HG02870 (cell line): ENCODE measurements around the gene MTA3.
"Not testable (repeated sequence)": the region's sequence is repeated elsewhere in the genome, so short reads cannot be mapped to it uniquely, and the experiment has no call there.

Source experiments
- ATAC-seq: cut with Tn5 transposase; IDR thresholded peaks from one replicate; pipeline ENCODE4 v1.9.1; 2021; ENCODE audit warnings: mild to moderate bottlenecking, moderate library complexity; ENCODE audit not compliant: unreplicated experiment

The MTA3 gene

DNA sequence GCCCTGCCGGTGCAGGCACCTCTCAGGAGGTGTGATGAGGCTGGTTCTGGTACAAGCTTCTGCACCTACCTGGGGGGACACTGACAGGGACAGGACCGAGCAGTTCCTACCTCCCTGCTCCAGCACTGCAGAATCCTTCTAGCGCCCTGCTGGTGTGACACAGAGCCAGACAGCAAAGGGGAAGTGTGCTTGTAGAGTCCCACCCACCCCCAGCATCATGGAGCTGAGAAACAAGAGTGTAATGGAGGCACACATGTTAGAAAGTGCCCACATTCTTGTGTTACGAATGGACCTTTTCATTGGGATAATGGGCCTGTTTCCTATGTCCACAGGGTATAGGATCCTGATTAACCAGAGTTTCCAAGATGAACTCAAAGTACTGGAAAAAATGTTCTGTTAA lies 157.2 kb downstream of the MTA3 start:
- ATAC-seq: no peak

GRCh38 chr2:42726680-42727079 lies 158.2 kb downstream of the MTA3 start:
- no peak for ATAC-seq

GRCh38 chr2:42731316-42731715 lies 162.9 kb downstream of the MTA3 start:
- not testable (repeated sequence) for ATAC-seq

DNA sequence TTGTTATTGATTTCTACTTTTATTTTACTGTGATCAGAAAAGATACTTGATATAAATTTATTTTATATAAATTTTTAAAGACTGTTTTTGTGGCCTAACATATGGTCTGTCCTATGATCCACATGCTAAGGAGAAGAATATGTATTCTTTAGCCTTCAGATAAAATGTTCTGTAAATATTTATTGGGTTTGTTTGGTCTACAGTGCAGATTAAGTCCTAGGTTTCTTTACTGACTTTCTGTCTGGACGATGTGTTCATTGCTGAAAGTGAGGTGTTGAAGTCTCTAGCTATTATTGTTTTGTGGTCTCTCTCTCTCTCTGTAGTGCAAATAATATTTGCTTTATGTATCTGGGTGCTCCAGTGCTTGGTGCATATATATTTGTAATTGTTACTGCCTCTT lies 165.4 kb downstream of the MTA3 start:
- ATAC-seq: no peak

DNA sequence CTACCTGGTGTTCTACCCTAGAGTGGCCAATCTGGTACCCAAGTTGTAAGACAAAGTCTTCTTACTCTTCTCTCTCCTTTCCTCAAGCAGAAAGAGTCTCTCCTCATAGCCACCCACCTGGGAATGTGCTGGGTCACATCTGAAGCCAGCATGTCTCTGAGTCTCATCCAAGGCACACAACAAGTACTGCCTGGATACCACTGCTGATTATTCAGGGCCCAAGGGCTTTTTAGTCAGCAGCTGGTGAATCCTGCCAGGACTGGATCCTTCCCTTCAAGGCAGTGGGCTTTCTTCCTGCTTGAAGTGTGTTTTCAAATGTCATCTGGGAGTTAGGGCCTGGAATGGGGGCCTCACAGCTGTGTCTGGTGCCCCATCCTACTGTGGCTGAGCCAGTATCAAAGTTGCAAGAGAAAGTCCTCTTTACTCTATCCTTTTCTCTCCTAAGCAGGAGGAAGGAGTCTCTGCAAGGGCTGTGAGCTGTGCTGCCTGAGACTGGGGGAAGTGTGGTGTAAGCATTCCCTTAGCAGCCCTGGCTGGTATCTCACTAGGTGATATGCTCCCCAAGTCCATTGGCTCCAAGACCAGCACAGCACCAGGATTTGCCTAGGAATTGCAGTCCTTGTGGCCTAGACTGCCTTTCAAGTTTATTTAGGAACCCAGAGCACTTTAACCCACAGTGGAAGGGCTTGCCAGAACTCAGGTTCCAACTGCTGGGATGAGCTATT lies 168.3 kb downstream of the MTA3 start:
- ATAC-seq: no peak

DNA sequence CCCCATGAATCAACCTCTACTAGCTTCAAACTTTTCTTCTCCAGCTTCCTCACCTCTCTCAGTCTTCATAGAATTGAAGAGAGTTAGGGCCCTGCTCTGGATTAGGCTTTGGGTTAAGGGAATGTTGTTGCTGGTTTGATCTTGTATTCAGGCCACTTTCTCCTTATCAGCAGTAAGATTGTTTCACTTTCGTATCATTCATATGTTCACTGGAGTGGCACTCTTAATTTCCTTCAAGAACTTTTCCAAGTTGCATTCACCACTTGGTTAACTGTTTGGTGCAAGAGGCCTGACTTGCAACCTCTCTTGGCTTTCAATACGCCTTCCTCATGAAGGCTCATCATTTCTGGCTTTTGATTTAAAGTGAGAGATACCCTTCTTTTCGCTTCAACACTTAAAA lies 172.7 kb downstream of the MTA3 start:
- no peak for ATAC-seq

DNA sequence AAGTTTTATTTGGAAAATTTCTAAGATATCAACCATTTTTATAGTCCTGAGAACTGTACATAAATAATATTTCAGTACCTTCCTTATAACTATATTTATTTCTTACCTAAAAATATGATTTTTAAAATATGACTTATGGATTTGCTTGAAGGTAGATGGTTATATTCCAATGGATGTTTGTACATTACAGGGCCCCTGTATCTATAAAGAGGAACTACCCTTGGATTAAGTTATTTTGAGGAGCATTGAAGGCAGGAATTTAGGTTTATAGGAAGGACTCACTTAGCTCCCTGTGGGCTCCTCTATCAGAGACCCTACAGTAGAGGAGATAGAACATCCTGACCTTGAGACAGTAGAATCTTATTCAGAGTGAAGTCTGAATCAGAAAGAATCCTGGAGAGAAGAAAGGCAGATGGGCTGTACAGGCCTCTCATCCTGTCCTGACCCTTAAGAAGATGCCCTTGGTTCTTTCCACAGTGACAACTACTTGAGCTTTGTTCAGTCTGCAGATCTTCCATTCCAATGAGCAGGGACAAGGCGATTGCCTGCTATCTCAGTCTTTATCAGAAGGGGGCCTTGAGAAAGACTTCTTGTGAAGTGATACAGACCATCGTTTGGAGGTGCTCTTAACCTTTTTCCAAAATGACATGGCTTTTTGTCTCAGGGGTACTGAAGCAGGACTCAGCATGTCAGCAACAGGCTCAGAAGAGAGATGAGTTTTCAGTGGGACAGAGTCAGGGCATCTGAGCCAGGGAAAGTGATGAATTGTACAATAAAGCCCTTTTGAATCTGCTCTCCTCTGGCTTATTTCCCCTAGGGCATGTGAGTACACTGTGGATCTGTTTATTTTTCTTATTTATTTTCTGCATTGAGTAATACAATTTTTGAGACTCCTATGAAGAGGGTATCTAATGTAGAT lies 174.6 kb downstream of the MTA3 start:
- ATAC-seq: no peak

DNA sequence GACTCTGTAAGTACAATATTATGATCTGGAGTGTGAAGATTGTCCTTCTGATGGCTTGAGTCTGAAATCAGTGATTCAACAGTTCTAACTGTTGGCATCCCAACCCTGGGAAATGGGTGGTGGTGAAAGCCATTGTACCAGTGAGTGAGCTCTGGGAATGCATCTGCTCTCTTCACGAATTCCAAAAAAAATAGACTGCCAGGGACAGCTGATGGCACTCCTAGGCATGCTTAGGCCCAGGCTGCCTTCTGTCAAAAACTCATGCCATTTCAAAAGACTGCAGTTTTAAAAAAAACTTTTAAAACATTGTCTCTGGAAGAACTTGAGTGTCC lies 175.2 kb downstream of the MTA3 start:
- ATAC-seq: no peak

DNA sequence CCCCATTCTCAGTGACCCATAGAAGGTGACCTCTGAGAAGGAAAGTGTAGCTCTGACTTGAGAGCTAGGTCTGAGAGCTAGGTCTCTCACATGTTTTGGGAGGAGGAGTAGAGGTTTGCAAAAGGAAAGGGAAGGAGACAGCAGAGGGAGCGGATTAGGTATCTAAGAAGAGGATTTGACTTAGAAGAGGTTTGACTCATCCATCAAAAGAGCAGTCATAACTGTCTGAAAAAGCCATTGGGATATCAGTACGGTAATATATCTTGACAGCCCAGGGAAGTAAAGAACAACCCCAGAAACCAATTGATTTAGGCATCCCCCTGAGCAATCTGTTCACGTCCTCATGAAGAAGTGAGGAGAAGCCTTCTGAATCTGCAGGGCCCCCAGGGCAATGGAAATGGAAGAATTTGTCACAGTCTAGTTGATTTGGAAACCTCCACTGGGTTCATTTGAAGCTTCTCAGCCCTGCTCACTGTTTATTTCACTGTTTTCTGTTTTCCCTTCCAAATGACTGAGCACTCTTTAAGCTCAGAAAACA lies 176.2 kb downstream of the MTA3 start:
- no peak for ATAC-seq

- no peak for ATAC-seq
Observed at GRCh38 chr2:42747422-42747821, 179.0 kb downstream of the MTA3 start.

GRCh38 chr2:42748840-42749239 lies 180.4 kb downstream of the MTA3 start:
- ATAC-seq: no peak

GRCh38 chr2:42752314-42752713 lies 183.9 kb downstream of the MTA3 start:
- ATAC-seq: peak; percentile 79

DNA sequence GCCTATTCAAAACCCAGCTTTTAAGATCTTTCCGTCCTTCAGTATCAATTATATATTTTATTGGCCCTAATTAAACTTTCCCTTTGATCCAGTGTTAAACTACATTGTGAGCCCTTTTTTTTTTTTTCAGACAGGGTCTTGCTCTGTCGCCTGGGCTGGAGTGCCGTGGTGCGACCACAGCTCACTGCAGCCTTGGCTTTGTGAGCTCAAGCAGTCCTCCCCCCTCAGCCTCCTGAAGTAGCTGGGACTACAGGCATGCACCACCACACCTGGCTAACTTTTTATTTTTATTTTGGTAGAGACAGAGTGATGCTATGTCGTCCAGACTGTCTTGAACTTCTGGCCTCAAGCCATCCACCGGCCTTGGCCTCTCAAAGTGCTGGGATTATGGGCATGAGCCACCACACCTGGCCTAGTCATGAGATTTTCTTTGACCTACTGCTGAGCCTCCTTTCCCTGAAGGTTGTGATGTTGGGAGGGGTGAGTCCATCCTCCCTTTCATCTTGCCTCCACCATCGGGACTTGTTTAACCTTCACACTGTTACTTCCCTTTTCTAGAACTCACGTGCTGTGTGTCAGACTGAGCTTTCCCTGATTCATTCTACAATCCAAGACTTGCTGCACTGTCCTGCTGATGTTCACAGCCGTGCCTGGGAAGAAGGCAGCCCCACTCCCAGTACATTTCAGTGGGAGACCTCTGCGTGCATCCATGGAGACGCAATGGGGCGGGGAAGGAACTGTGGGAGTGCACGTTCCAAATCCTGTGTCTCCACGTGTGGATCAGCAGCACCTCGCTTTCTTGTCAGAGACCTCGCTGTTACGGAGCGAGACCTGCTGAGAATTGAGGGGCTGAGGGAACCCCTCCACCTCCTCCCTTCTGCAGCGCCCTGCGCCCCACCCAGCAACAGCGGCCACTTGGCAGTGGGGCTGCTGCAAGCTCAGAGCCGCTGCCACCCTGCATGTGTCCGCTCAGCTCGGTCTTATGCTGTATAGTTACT lies 184.7 kb downstream of the MTA3 start:
- no peak for ATAC-seq

- ATAC-seq: no peak
Observed at GRCh38 chr2:42754021-42754775, 185.8 kb downstream of the MTA3 start.

DNA sequence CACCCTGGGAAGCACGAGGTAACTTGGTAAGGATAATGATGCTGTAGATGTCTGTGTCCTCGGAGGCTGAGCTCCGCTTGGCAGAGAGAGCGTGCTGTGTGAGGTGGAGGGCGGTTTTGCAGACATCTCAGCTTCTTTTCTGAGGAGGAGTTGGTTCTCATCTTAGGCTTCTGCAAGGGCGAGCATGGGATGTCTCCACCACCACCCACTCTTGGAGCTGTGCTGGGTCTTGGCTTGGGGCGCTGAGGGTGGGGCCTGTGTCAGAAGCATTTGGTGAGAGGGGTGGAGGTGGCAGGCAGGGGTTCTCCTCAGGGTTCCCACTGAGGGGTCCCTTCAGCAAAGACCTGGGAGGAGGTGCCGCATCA lies 186.3 kb downstream of the MTA3 start:
- ATAC-seq: no peak

DNA sequence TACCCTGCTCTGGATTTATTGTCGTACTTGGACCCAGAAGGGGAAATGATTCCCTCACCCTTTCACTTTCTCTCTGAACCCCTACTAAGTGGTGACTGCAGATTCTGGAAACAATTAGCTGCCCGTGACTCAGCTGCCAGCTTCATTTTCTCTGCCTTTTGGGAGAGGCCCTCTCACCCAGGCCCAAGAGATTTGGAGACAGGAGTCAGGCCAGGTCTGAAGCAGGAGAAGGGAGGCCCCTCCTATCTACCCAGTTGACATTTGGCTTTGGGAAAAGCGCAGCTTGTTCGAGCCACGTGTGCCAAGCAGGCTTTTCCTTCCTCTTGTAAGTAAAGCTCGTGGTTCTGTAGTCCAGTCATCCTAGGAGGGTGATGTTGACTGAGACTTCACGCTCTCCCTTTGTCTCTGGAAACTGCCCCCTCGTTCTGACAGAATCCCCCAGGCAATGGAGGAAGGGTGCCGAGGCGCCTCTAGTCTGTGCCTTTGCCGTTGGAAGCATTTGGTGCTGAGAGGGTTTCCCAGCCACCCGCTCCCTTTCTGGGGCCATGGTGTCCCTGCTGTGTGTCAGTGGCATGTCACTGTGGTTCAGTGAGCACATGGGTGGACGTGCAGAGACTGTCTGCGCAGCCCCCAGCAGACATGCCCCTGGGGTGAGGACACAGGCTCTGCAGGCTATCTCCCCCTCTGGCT lies 186.9 kb downstream of the MTA3 start:
- ATAC-seq: no peak

DNA sequence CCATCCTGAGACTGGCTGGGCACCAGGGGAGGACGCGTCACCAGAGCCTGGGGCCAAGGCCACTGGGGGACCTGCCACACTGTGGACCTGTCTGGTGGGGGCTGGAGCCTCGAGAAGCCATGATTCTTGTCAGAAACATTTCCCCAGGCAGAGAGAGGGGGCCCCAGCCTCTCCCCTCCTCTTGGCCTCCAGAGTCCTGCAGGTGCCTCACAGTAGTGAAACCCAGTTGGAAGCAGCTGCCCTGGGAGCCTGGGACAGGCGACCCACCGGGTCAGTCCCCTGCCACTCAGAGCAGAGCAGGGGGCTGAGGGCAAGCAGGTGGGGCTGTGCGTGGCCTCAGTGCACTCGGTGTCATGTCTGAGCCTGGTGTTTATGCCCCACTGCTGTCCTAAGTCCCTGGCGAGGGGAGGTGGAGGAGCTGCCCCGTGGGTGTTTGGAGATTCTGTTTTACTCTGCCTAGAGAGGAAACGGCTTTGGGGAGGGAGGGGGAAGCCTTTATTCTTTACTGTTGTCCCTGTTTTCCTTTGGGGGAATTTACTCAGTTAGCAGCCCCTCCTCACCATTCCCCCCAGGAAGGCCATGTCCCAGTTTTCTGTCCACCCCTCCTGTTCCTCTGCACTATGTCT lies 187.8 kb downstream of the MTA3 start:
- no peak for ATAC-seq

- ATAC-seq: no peak
Observed at GRCh38 chr2:42756966-42757513, 188.6 kb downstream of the MTA3 start.
